Natural killer cell (primary cell): ENCODE measurements around the gene OR2M5. TPM values are rescaled to one million over a fixed set of nuclear protein-coding genes. Genes with fewer than 3 reads are reported as not detected.

ENCODE experiments used
- ATAC-seq, 3 donors: fragments of 150-1000 bp in 2 of 3; fragments of 200-7000 bp in 1 of 3; cut with Tn5 transposase; 1 replicate in 1 of 3; 2 replicates in 2 of 3; pipeline ENCODE4 v1.10.0; 2021; ENCODE audit warnings: mild to moderate bottlenecking in 2 of 3, moderate library complexity in 2 of 3
- DNase-seq, 2 donors: peaks; one replicate each; pipeline versions ENCODE4 v3.0.0 to v3.0.0-alpha.2; 2013 to 2021; ENCODE audit warnings: mixed read lengths in 1 of 2
- H3K27ac ChIP-seq: one replicate; pipeline ENCODE4 v1.5.1; 2013; ENCODE audit warnings: mild to moderate bottlenecking, low read length
- H3K27me3 ChIP-seq: one replicate; pipeline ENCODE4 v1.6.1; 2013; ENCODE audit warnings: low read length; ENCODE audit not compliant: control insufficient read depth, insufficient read depth
- H3K36me3 ChIP-seq: one replicate; pipeline ENCODE4 v1.6.1; 2013; ENCODE audit warnings: low read length; ENCODE audit not compliant: control insufficient read depth, insufficient read depth
- H3K4me1 ChIP-seq: one replicate; pipeline ENCODE4 v1.6.1; 2013; ENCODE audit warnings: low read length; ENCODE audit not compliant: control insufficient read depth, insufficient read depth
- H3K4me3 ChIP-seq: one replicate; pipeline ENCODE4 v1.5.1; 2013; ENCODE audit warnings: low read length
- H3K9me3 ChIP-seq: one replicate; pipeline ENCODE4 v1.6.1; 2013; ENCODE audit warnings: low read length; ENCODE audit not compliant: control insufficient read depth, insufficient read depth
- H3K27ac Mint-ChIP-seq, 2 donors: one replicate each; pipeline ENCODE4 v1.8.0; 2022; ENCODE audit warnings: mild to moderate bottlenecking in 2 of 2, mixed read lengths in 2 of 2, moderate library complexity in 1 of 2
- H3K27me3 Mint-ChIP-seq, 2 donors: one replicate each; pipeline ENCODE4 v1.8.0; 2022; ENCODE audit warnings: low read depth in 2 of 2, mixed read lengths in 2 of 2
- H3K36me3 Mint-ChIP-seq: one replicate; pipeline ENCODE4 v1.8.0; 2022; ENCODE audit warnings: mixed read lengths
- H3K4me1 Mint-ChIP-seq, 2 donors: one replicate each; pipeline ENCODE4 v1.8.0; 2022; ENCODE audit warnings: mixed read lengths in 2 of 2
- H3K4me3 Mint-ChIP-seq: one replicate; pipeline ENCODE4 v1.8.0; 2022; ENCODE audit warnings: mild to moderate bottlenecking, moderate library complexity, mixed read lengths
- H3K9me3 Mint-ChIP-seq, 2 donors: one replicate each; pipeline ENCODE4 v1.8.0; 2022; ENCODE audit warnings: mixed read lengths in 2 of 2
- WGBS: methylation state at CpG from one replicate; pipeline ENCODE4 v1.1.7; 2013; ENCODE audit warnings: missing lambda C conversion rate; ENCODE audit not compliant: insufficient coverage; 5-methylcytosine and 5-hydroxymethylcytosine counted together
- intact Hi-C: fragments of 100-400 bp; cut with micrococcal nuclease; formaldehyde crosslinking; loops from one replicate; pipeline ENCODE4 v1.14.2; 2022
- total RNA-seq, 4 donors: library from RNA; stranded (reverse); fragments of 120-200 nt in 1 of 4; gene quantifications; one replicate each; pipeline versions ENCODE4 v1.2.3 to v1.2.4, GENCODE V29; 2013 to 2022
- TF ChIP-seq, protein P1 (sequence below): fragments of 200-600 bp; IDR thresholded peaks from one replicate; pipeline ENCODE4 v1.8.0; 2022; ENCODE audit warnings: antibody characterized with exemption

OR2M5 gene
- total RNA-seq, 3 donors from 2014 or later (not counting 1 experiment from before 2014, with no cell fraction given), result not detected

DNA sequence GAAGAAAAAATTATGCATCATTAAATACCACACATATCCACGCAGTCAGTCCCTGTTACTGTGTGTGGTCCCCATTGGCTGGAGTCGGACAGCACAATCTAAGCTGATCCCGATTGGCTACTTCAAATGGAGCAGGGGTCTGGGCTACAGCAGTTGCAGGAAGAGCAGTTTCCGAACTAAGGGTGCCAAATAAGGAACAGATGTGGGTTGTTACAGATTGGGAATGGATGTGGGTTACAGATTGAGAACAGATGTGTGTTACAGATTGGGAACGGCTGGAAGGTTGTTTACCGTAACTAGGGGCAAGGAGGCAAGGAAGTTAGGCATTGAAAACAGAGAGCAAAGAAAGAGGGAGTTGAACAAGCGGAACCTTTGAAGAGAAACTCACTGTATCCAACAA, 30.1 kb upstream of the OR2M5 start:
- Mint-ChIP-seq H3K27me3 (no peaks in the 10 kb centered on the region), H3K9me3 (peaks cover 15 to 21% of the 10 kb centered on the region in 2 donors), H3K36me3 (peaks cover 7% of the 10 kb centered on the region), H3K27ac (no peak overlapping the region), H3K4me3 (no peak overlapping the region), H3K4me1 (no peaks in the 10 kb centered on the region)
- Histone ChIP-seq H3K27ac (no peak overlapping the region), H3K36me3 (no peaks in the 10 kb centered on the region), H3K9me3 (peaks cover 16% of the 10 kb centered on the region), H3K4me1 (no peaks in the 10 kb centered on the region), H3K4me3 (no peak overlapping the region), H3K27me3 (no peaks in the 10 kb centered on the region)
- WGBS, result 82% methylated on average over 6 of the region's 7 CpGs
- TF ChIP-seq, protein P1, sequence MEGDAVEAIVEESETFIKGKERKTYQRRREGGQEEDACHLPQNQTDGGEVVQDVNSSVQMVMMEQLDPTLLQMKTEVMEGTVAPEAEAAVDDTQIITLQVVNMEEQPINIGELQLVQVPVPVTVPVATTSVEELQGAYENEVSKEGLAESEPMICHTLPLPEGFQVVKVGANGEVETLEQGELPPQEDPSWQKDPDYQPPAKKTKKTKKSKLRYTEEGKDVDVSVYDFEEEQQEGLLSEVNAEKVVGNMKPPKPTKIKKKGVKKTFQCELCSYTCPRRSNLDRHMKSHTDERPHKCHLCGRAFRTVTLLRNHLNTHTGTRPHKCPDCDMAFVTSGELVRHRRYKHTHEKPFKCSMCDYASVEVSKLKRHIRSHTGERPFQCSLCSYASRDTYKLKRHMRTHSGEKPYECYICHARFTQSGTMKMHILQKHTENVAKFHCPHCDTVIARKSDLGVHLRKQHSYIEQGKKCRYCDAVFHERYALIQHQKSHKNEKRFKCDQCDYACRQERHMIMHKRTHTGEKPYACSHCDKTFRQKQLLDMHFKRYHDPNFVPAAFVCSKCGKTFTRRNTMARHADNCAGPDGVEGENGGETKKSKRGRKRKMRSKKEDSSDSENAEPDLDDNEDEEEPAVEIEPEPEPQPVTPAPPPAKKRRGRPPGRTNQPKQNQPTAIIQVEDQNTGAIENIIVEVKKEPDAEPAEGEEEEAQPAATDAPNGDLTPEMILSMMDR, result no peak
- intact Hi-C loops, result no loop called here
- no peak for DNase-seq
- no peak for ATAC-seq

DNA sequence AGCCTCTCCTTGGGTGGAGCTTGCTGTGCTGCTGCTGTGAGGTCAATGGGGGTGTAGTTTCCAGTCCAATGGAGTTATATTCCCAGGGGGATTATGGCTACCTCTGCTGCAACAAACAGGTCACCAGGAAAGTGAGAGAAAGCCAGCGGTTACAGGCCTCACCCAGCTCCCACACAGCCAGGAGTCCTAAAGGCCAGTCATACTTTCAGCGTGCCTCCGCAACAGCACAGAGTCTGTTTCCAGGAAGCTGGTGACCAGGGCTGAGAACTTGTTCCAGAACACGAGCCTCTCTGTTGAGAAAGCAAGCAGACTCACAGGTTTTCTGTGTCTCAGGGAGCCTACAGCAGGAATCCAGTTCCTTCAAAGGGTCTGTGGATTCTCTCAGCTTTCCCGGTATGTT, 17.3 kb upstream of the OR2M5 start:
- no peak overlapping the region for H3K4me3 ChIP-seq
- Mint-ChIP-seq H3K4me3 (no peak overlapping the region), H3K4me1 (no peaks in the 10 kb centered on the region), H3K27me3 (no peaks in the 10 kb centered on the region), H3K27ac (no peak overlapping the region), H3K9me3 (peaks cover 17 to 22% of the 10 kb centered on the region in 2 donors), H3K36me3 (peaks cover under 1% of the 10 kb centered on the region)
- DNase-seq, result no peak
- H3K27me3 ChIP-seq, result no peaks in the 10 kb centered on the region
- H3K4me1 ChIP-seq, result no peaks in the 10 kb centered on the region
- no peak for ATAC-seq
- peaks cover 19% of the 10 kb centered on the region for H3K9me3 ChIP-seq
- no peaks in the 10 kb centered on the region for H3K36me3 ChIP-seq
- TF ChIP-seq, protein P1, result no peak
- intact Hi-C loops, result no loop called here
- H3K27ac ChIP-seq, result no peak overlapping the region
- WGBS, result 91% methylated on average over 5 of the region's 5 CpGs

DNA sequence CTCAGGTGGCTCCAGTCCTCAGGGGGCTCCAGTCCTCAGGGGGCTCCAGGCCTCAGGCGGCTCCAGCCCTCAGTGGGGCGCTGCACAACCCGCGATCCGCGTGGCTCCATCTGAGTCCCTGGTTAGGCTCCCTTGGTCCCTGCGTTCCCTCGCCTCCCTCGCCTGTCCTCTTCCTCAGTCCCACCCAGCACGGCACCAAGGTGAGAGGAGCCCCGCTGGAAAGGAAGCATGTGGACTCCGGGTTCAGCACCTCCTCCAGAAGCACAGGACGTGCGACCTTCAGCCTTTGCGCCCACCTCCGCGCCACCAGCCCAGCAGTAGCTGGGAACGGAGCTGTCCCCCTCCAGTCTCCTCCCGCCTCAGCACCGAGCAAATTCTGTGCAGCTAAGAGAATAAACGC, 8.1 kb upstream of the OR2M5 start:
- no peak for ATAC-seq
- 78% methylated on average over 21 of the region's 21 CpGs for WGBS
- Histone ChIP-seq H3K36me3 (no peaks in the 10 kb centered on the region), H3K27me3 (no peaks in the 10 kb centered on the region), H3K9me3 (no peaks in the 10 kb centered on the region), H3K27ac (no peak overlapping the region), H3K4me1 (no peaks in the 10 kb centered on the region), H3K4me3 (no peak overlapping the region)
- no peaks in the 10 kb centered on the region for H3K4me1 Mint-ChIP-seq
- intact Hi-C loops, result no loop called here
- H3K9me3 Mint-ChIP-seq, result peaks cover 6 to 14% of the 10 kb centered on the region in 2 donors
- no peaks in the 10 kb centered on the region for H3K36me3 Mint-ChIP-seq
- TF ChIP-seq, protein P1, result no peak
- H3K27me3 Mint-ChIP-seq, result no peaks in the 10 kb centered on the region
- no peak overlapping the region for H3K4me3 Mint-ChIP-seq
- H3K27ac Mint-ChIP-seq, result no peak overlapping the region
- no peak for DNase-seq

DNA sequence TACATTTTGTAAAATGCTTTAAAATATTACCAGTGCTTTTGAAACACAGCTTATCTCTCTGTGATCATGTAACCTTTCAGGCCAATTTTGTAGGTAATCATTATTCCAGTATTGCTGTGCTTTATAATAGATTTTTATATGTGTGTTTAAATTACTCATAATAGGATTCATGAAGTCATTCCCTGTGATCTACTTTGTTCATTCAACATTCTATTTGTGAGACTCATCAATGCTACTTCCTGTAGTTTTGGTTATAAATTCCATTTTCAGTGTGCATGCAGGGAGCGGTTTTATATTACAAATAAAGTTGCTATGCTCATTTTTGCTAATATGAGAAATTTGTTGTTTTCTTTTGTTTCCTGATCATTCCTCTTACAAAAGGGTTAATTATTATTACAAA, 4.1 kb upstream of the OR2M5 start:
- H3K4me3 Mint-ChIP-seq, result no peak overlapping the region
- H3K9me3 Mint-ChIP-seq, result peaks cover 7 to 8% of the 10 kb centered on the region in 2 donors

More for the DNA sequence above, 4.1 kb upstream of the OR2M5 start:
- no peaks in the 10 kb centered on the region for H3K9me3 ChIP-seq
- TF ChIP-seq, protein P1, result no peak
- no peaks in the 10 kb centered on the region for H3K27me3 Mint-ChIP-seq
- DNase-seq (no peak), ATAC-seq (no peak)
- no peaks in the 10 kb centered on the region for H3K36me3 Mint-ChIP-seq
- H3K36me3 ChIP-seq, result no peaks in the 10 kb centered on the region
- H3K27ac ChIP-seq, result no peak overlapping the region
- no peaks in the 10 kb centered on the region for H3K27me3 ChIP-seq
- intact Hi-C loops, result no loop called here
- H3K4me1 Mint-ChIP-seq, result no peaks in the 10 kb centered on the region
- H3K27ac Mint-ChIP-seq, result no peak overlapping the region
- H3K4me3 ChIP-seq, result no peak overlapping the region
- no peaks in the 10 kb centered on the region for H3K4me1 ChIP-seq
- 83% methylated on average over 1 of the region's 1 CpG for WGBS
